GM12875 (cell line): ENCODE measurements around the gene RSRC2.
"Not testable (repeated sequence)": the region's sequence is repeated elsewhere in the genome, so short reads cannot be mapped to it uniquely, and the experiment has no call there.

Source experiments
- H3K4me3 ChIP-seq: one replicate; pipeline ENCODE4 v1.5.1; 2011; ENCODE audit warnings: low read depth, low read length, control low read depth
- CTCF ChIP-seq: IDR thresholded peaks from 2 replicates; pipeline ENCODE4 v1.5.1; 2011; ENCODE audit warnings: low read depth, mild to moderate bottlenecking, control low read depth, inconsistent platforms, low read length, moderate library complexity, borderline replicate concordance; ENCODE audit not compliant: insufficient read depth

Gene RSRC2

DNA sequence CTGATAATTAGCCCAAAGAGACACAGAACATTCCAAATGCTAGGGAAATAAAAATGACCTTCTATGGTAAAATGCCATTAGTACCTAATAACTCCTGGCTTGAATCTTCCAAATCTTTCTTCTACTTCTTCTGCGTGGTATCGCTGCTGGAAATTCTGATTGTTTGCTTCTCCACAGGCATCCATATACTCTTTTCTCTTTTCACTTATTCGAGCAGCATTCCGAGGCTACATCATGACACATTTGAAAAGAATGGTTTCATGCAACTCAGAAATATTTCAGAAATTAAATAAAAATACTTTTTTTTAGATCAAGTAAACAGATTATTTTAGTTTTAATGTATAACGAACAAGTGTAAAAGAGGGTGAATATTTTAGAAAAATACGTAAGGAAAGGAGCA is 44.9 kb downstream of the RSRC2 start:
- no peak overlapping the region for H3K4me3 ChIP-seq
- TF ChIP-seq CTCF, result no peak

DNA sequence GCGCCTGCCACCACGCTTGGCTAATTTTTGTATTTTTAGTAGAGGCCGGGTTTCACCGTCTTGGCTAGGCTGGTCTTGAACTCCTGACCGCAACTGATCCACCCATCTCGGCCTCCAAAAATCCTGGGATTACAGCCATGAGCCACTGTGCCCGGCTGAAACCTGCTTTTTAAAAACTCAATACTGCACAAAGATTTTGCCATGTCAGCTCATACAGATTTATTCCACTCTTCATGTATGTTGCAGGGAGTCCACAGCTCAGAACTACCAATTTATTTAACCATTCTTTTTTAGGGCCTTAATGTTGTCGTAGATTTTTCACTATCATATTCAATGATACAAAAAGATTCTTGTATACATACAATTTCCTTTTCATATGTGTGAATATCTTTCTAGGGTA is 46.0 kb downstream of the RSRC2 start:
- TF ChIP-seq CTCF, result no peak

GRCh38 chr12:122474324-122474716 is 52.4 kb downstream of the RSRC2 start:
- H3K4me3 ChIP-seq, result no peak overlapping the region
- TF ChIP-seq CTCF, result no peak

More for the DNA sequence above, 46.0 kb downstream of the RSRC2 start:
- H3K4me3 ChIP-seq, result no peak overlapping the region

GRCh38 chr12:122473543-122474323 is 53.0 kb downstream of the RSRC2 start:
- no peak overlapping the region for H3K4me3 ChIP-seq
- TF ChIP-seq CTCF, result no peak

GRCh38 chr12:122471324-122472226 is 55.2 kb downstream of the RSRC2 start:
- H3K4me3 ChIP-seq, result no peak overlapping the region
- TF ChIP-seq CTCF, result peak; percentile 45; the same call in 1 of the 2 replicates

GRCh38 chr12:122470576-122470975 is 56.2 kb downstream of the RSRC2 start:
- H3K4me3 ChIP-seq, result not testable (repeated sequence)

DNA sequence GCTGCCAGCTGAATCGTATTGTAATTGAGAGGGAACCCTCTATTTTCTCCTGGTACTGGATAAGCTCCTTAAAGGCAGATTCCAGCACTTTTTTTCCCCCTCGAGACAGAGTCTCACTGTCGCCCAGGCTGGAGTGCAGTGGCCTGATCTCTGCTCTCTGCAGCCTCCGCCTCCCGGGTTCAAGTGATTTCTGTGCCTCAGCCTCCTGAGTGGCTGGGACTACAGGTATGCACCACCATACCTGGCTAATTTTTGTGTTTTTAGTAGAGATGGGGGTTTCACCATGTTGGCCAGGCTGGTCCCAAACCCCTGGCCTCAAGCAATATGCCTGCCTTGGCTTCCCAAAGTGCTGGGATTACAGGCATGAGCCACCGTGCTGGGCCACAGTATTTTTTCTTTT is 56.9 kb downstream of the RSRC2 start:
- H3K4me3 ChIP-seq, result not testable (repeated sequence)

- TF ChIP-seq CTCF, result no peak
- H3K4me3 ChIP-seq, result no peak overlapping the region
Measured at GRCh38 chr12:122467983-122468382, 58.8 kb downstream of the RSRC2 start.

DNA sequence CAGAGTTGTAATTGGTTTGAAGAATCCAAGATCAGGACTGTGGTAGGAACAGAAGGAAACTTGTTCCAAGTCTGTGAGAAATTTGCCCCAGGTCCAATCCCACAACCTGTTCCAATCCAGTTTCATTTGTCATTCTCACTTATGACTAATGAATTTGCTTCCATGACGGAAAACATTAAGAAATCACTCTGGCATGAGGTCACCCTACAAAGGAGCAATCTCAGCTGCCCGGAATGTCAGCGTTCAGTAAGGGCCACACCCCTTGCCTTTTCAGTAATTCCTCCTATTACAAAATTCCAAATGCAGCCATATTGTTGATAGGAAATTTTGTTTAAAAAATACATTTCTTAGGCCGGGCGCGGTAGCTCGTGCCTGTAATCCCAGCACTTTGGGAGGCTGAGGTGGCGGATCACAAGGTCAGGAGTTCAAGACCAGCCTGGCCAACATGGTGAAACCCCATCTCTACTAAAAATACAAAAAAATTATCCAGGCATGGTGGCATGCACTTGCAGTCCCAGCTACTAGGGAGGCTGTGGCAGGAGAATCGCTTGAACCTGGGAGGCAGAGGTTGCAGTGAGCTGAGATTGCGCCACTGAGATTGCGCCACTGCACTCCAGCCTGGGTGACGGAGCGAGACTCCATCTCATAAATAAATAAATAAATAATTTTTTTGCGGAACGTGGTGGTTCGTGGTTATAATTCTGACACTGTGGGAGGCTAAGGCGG is 62.3 kb downstream of the RSRC2 start:
- not testable (repeated sequence) for H3K4me3 ChIP-seq
